OCI-LY7 (cell line): ENCODE results near the gene NSD1. TPM values are rescaled to one million over a fixed set of nuclear protein-coding genes. Genes with fewer than 3 reads are reported as not detected.

Experiments used
- BruUV-seq: library from RNA; stranded (reverse); fragments of 400-500 nt; replicated peaks from 2 replicates; lab custom pipeline; 2021; lab: Mats Ljungman, UMichigan
- CTCF ChIA-PET: fragments of 300-600 bp; sonication (Branson Sonifier 250); formaldehyde crosslinking; loops from one replicate; lab custom pipeline; 2022; ENCODE audit warnings: antibody characterized with exemption; ENCODE audit not compliant: unreplicated experiment; lab: Charles Lee
- POLR2A ChIA-PET: fragments of 300-600 bp; sonication (Branson Sonifier 250); formaldehyde crosslinking; loops from one replicate; lab custom pipeline; 2022; ENCODE audit warnings: antibody characterized with exemption; lab: Charles Lee
- DNase-seq: peaks from one replicate; pipeline ENCODE4 v3.0.0-alpha.2; 2015; ENCODE audit warnings: low spot score
- H2AFZ ChIP-seq: fragments of 200-600 bp; sonication (generic), shearing (Covaris generic); 2 replicates; pipeline ENCODE4 v1.6.1; 2014; ENCODE audit warnings: mild to moderate bottlenecking, antibody characterized with exemption, low read length, moderate library complexity
- H3K27ac ChIP-seq: fragments of 200-600 bp; sonication (generic); 2 replicates; pipeline ENCODE4 v1.5.1; 2014; ENCODE audit warnings: mixed run types, low read depth, mild to moderate bottlenecking, moderate library complexity, low read length, inconsistent platforms; ENCODE audit not compliant: poor library complexity, severe bottlenecking
- H3K36me3 ChIP-seq: fragments of 200-600 bp; sonication (generic); 2 replicates; pipeline ENCODE4 v1.6.1; 2014; ENCODE audit warnings: mild to moderate bottlenecking, antibody characterized with exemption, low read length, moderate library complexity, mixed read lengths; ENCODE audit not compliant: insufficient read depth
- H3K4me1 ChIP-seq: fragments of 200-600 bp; sonication (generic); 2 replicates; pipeline ENCODE4 v1.5.1; 2014; ENCODE audit warnings: mild to moderate bottlenecking, low read length; ENCODE audit not compliant: insufficient read depth, poor library complexity, severe bottlenecking
- H3K4me2 ChIP-seq: fragments of 200-600 bp; sonication (generic); 2 replicates; pipeline ENCODE4 v1.6.1; 2014; ENCODE audit warnings: mild to moderate bottlenecking, low read length
- H3K4me3 ChIP-seq: fragments of 200-600 bp; sonication (generic); 2 replicates; pipeline ENCODE4 v1.5.1; 2014; ENCODE audit warnings: mild to moderate bottlenecking, low read depth, low read length; ENCODE audit not compliant: poor library complexity, severe bottlenecking
- H3K79me2 ChIP-seq: fragments of 200-600 bp; sonication (generic); 2 replicates; pipeline ENCODE4 v1.6.1; 2016; ENCODE audit warnings: low read depth, mild to moderate bottlenecking, low read length, moderate library complexity, mixed read lengths; ENCODE audit not compliant: insufficient read depth
- H3K9me2 ChIP-seq: fragments of 200-600 bp; sonication (generic); 2 replicates; pipeline ENCODE4 v1.6.1; 2016; ENCODE audit warnings: mild to moderate bottlenecking, low read length, mixed read lengths; ENCODE audit not compliant: insufficient read depth
- H3K9me3 ChIP-seq: fragments of 200-600 bp; sonication (generic); 2 replicates; pipeline ENCODE4 v1.6.1; 2014; ENCODE audit warnings: mild to moderate bottlenecking, mixed run types, low read length, mixed read lengths
- H4K20me1 ChIP-seq: fragments of 200-600 bp; sonication (generic); 2 replicates; pipeline ENCODE4 v1.6.1; 2014; ENCODE audit warnings: mild to moderate bottlenecking, antibody characterized with exemption, low read length, moderate library complexity, mixed read lengths; ENCODE audit not compliant: insufficient read depth
- EZH2phosphoT487 ChIP-seq: fragments of 200-600 bp; sonication (generic); IDR thresholded peaks from 2 replicates; pipeline ENCODE4 v1.6.1; 2018; ENCODE audit warnings: low read depth, borderline replicate concordance, mild to moderate bottlenecking, mixed run types, antibody characterized with exemption, low read length, moderate library complexity, mixed read lengths
- intact Hi-C: fragments of 100-400 bp; cut with micrococcal nuclease; formaldehyde crosslinking; loops from one replicate; pipeline ENCODE4 v1.10.0; 2022; ENCODE audit not compliant: unreplicated experiment
- total RNA-seq, 2 experiments: library from RNA; depleted of rRNA in 1 of 2; stranded (reverse); fragments of >200 nt in 1 of 2; shearing (Covaris generic) in 1 of 2; gene quantifications; 2 replicates each; pipeline ENCODE4 v1.2.3, GENCODE V29; 2014 to 2022
- TF ChIP-seq, protein P1 (sequence below): fragments of 200-600 bp; sonication (generic); conservative IDR thresholded peaks from 2 replicates; pipeline ENCODE4 v1.5.1; 2014; ENCODE audit warnings: mild to moderate bottlenecking, antibody characterized with exemption, low read length, moderate library complexity, mixed read lengths

NSD1 gene
- total RNA-seq, 2 experiments from 2014 or later = 64.3 to 142 TPM

- H3K4me3 ChIP-seq = peak overlapping the region; percentile 30
- intact Hi-C loops = loop anchor here (1.0 to 5.0 kb wide), 6 partner anchors 41 to 452 kb away; no protein-coding TSS in a partner anchor
- no peaks in the 10 kb centered on the region for H3K36me3 ChIP-seq
- ChIA-PET CTCF (interaction anchor here (0.6 to 2.3 kb wide), 8 partner anchors 17 to 451 kb away, joined by 3 to 13 read pairs (median 4); no protein-coding TSS in a partner anchor), POLR2A (interaction anchor here (0.6 to 0.9 kb wide), 4 partner anchors 9 to 451 kb away, joined by 3 to 5 read pairs (median 4); no protein-coding TSS in a partner anchor)
- H2AFZ ChIP-seq = peak overlapping the region; percentile 86
- peaks cover 36% of the 10 kb centered on the region for H3K4me1 ChIP-seq
- no TSS peak for BruUV-seq
- H3K79me2 ChIP-seq = no peaks in the 10 kb centered on the region
- peak overlapping the region; percentile 49 for H3K4me2 ChIP-seq
- H3K27ac ChIP-seq = no peak overlapping the region
- H3K9me2 ChIP-seq = no peaks in the 10 kb centered on the region
- H3K9me3 ChIP-seq = no peaks in the 10 kb centered on the region
- H4K20me1 ChIP-seq = no peaks in the 10 kb centered on the region
- no peak for TF ChIP-seq EZH2phosphoT487
- TF ChIP-seq, protein P1, sequence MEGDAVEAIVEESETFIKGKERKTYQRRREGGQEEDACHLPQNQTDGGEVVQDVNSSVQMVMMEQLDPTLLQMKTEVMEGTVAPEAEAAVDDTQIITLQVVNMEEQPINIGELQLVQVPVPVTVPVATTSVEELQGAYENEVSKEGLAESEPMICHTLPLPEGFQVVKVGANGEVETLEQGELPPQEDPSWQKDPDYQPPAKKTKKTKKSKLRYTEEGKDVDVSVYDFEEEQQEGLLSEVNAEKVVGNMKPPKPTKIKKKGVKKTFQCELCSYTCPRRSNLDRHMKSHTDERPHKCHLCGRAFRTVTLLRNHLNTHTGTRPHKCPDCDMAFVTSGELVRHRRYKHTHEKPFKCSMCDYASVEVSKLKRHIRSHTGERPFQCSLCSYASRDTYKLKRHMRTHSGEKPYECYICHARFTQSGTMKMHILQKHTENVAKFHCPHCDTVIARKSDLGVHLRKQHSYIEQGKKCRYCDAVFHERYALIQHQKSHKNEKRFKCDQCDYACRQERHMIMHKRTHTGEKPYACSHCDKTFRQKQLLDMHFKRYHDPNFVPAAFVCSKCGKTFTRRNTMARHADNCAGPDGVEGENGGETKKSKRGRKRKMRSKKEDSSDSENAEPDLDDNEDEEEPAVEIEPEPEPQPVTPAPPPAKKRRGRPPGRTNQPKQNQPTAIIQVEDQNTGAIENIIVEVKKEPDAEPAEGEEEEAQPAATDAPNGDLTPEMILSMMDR = peak; percentile 99
- peak; percentile 78 for DNase-seq
Observed at GRCh38 chr5:177111720-177112394, 21.7 kb upstream of the NSD1 start.

GRCh38 chr5:177112589-177113220, 20.9 kb upstream of the NSD1 start:
- H3K79me2 ChIP-seq = no peaks in the 10 kb centered on the region
- no peak overlapping the region for H3K4me2 ChIP-seq
- no peak for TF ChIP-seq EZH2phosphoT487
- TF ChIP-seq, protein P1 = no peak
- no peaks in the 10 kb centered on the region for H3K9me2 ChIP-seq
- H3K9me3 ChIP-seq = no peaks in the 10 kb centered on the region
- H2AFZ ChIP-seq = no peak overlapping the region
- intact Hi-C loops = loop anchor here (1.0 to 5.0 kb wide), 7 partner anchors 41 to 452 kb away; no protein-coding TSS in a partner anchor
- H3K27ac ChIP-seq = no peak overlapping the region
- H3K36me3 ChIP-seq = no peaks in the 10 kb centered on the region
- no peak overlapping the region for H3K4me3 ChIP-seq
- DNase-seq = no peak
- POLR2A ChIA-PET = interaction anchor here (0.6 to 1.3 kb wide), 4 partner anchors 139 to 452 kb away, joined by 3 to 5 read pairs (median 4); no protein-coding TSS in a partner anchor
- no TSS peak for BruUV-seq
- peaks cover 43% of the 10 kb centered on the region for H3K4me1 ChIP-seq
- CTCF ChIA-PET = interaction anchor here (0.6 to 2.3 kb wide), 11 partner anchors 16 to 452 kb away, joined by 3 to 13 read pairs (median 4); partner anchors contain the start of gene PDLIM7
- no peaks in the 10 kb centered on the region for H4K20me1 ChIP-seq
